H1 (cell line): ENCODE data around the gene FNDC3A. TPM values are rescaled to one million over a fixed set of nuclear protein-coding genes. Genes with fewer than 3 reads are reported as not detected.

Source experiments
- CTCF ChIA-PET: fragments of 300-600 bp; sonication (Branson Sonifier 250); formaldehyde crosslinking; loops from one replicate; lab custom pipeline; 2021; ENCODE audit not compliant: partially characterized antibody; lab: Charles Lee
- POLR2A ChIA-PET: fragments of 300-600 bp; sonication (Branson Sonifier 250); formaldehyde crosslinking; loops from one replicate; lab custom pipeline; 2021; ENCODE audit warnings: inconsistent platforms; ENCODE audit not compliant: partially characterized antibody; lab: Charles Lee
- DNase-seq, 2 experiments: peaks; one replicate each; pipeline versions ENCODE4 v3.0.0 to v3.0.0-alpha.2; 2010 to 2022; ENCODE audit warnings: low spot score in 2 of 2, low read depth in 1 of 2, mixed read lengths in 1 of 2
- FAIRE-seq: peaks from 2 replicates; lab custom pipeline; 2011; peaks lifted over from hg19 to GRCh38; lab: Jason Lieb, UNC
- H2AFZ ChIP-seq: 2 replicates; pipeline ENCODE4 v1.8.1; 2012; ENCODE audit warnings: low read length, inconsistent platforms
- H2AK5ac ChIP-seq: 2 replicates; pipeline ENCODE4 v1.6.1; 2013; ENCODE audit warnings: low read depth, low read length
- H2BK120ac ChIP-seq: replicated peaks from 2 replicates; pipeline ENCODE3; 2013; ENCODE audit warnings: low read depth, low read length, inconsistent platforms
- H2BK12ac ChIP-seq: 2 replicates; pipeline ENCODE4 v1.6.1; 2013; ENCODE audit warnings: low read depth, low read length
- H2BK15ac ChIP-seq: 2 replicates; pipeline ENCODE4 v1.6.1; 2013; ENCODE audit warnings: low read length
- H2BK20ac ChIP-seq: 2 replicates; pipeline ENCODE4 v1.6.1; 2013; ENCODE audit warnings: low read length
- H2BK5ac ChIP-seq: 2 replicates; pipeline ENCODE4 v1.6.1; 2013; ENCODE audit warnings: low read depth, low read length
- H3K14ac ChIP-seq: 2 replicates; pipeline ENCODE4 v1.6.1; 2013; ENCODE audit warnings: inconsistent platforms; ENCODE audit not compliant: insufficient read length
- H3K18ac ChIP-seq: 2 replicates; pipeline ENCODE4 v1.6.1; 2013; ENCODE audit warnings: low read length; ENCODE audit errors: extremely low read depth
- H3K23ac ChIP-seq: 2 replicates; pipeline ENCODE4 v1.6.1; 2013; ENCODE audit warnings: inconsistent platforms; ENCODE audit not compliant: insufficient read length
- H3K23me2 ChIP-seq: 2 replicates; pipeline ENCODE4 v1.6.1; 2013; ENCODE audit warnings: low read depth, low read length
- H3K27ac ChIP-seq: 2 replicates; pipeline ENCODE4 v1.6.1; 2011; ENCODE audit warnings: low read depth, low read length, inconsistent platforms
- H3K27me3 ChIP-seq, 4 experiments: replicated peaks in 1 of 4; 1 replicate in 1 of 4; 2 replicates in 3 of 4; pipeline versions ENCODE4 v1.6.1 to v1.8.1; 2011 to 2013; ENCODE audit warnings: low read length in 3 of 4, mild to moderate bottlenecking in 3 of 4, inconsistent platforms in 2 of 4, mixed read lengths in 2 of 4, moderate library complexity in 1 of 4; ENCODE audit not compliant: control insufficient read depth in 3 of 4, insufficient read depth in 3 of 4; ENCODE audit errors: extremely low read depth in 1 of 4
- H3K36me3 ChIP-seq, 4 experiments: 2 replicates each; pipeline versions ENCODE4 v1.6.1 to v1.8.1; 2011 to 2013; ENCODE audit warnings: mild to moderate bottlenecking in 4 of 4, low read length in 3 of 4, moderate library complexity in 2 of 4, control low read depth in 1 of 4, inconsistent platforms in 1 of 4; ENCODE audit not compliant: insufficient read depth in 4 of 4, control insufficient read depth in 2 of 4
- H3K4ac ChIP-seq: replicated peaks from 2 replicates; pipeline ENCODE3; 2013; ENCODE audit warnings: low read length, low read depth, mixed read lengths, inconsistent platforms; ENCODE audit not compliant: insufficient read length
- H3K4me1 ChIP-seq, 4 experiments: replicated peaks in 1 of 4; 1 replicate in 1 of 4; 2 replicates in 3 of 4; pipeline versions ENCODE4 v1.6.1 to v1.8.1; 2011 to 2013; ENCODE audit warnings: low read length in 3 of 4, inconsistent platforms in 2 of 4, mixed read lengths in 1 of 4; ENCODE audit not compliant: insufficient read depth in 4 of 4, control insufficient read depth in 3 of 4
- H3K4me2 ChIP-seq, 2 experiments: 2 replicates each; pipeline versions ENCODE4 v1.6.1 to v1.8.1; 2011 to 2013; ENCODE audit warnings: low read depth in 2 of 2, low read length in 2 of 2, control low read depth in 1 of 2, inconsistent platforms in 1 of 2, mild to moderate bottlenecking in 1 of 2; ENCODE audit not compliant: insufficient read depth in 1 of 2
- H3K4me3 ChIP-seq, 4 experiments: fragments of 200-600, 300-600 bp in 1 of 4; sonication (generic), shearing (Covaris generic), sonication (Bioruptor Twin) in 1 of 4; 2 replicates each; pipeline versions ENCODE4 v1.5.1 to v1.8.1; 2011 to 2016; ENCODE audit warnings: low read length in 4 of 4, low read depth in 3 of 4, control low read depth in 2 of 4, inconsistent platforms in 2 of 4, mild to moderate bottlenecking in 2 of 4, mixed read lengths in 1 of 4, moderate library complexity in 1 of 4; ENCODE audit not compliant: insufficient read depth in 2 of 4; ENCODE audit errors: extremely low read depth in 1 of 4
- H3K56ac ChIP-seq: replicated peaks from 2 replicates; pipeline ENCODE3; 2013; ENCODE audit warnings: low read depth, mild to moderate bottlenecking, mixed read lengths, low read length, inconsistent platforms; ENCODE audit not compliant: insufficient read length
- H3K79me1 ChIP-seq: 2 replicates; pipeline ENCODE4 v1.6.1; 2013; ENCODE audit warnings: low read depth, low read length, control low read depth
- H3K79me2 ChIP-seq, 2 experiments: 2 replicates each; pipeline versions ENCODE4 v1.6.1 to v1.8.1; 2012 to 2013; ENCODE audit warnings: low read length in 2 of 2, mild to moderate bottlenecking in 2 of 2, inconsistent platforms in 1 of 2; ENCODE audit not compliant: insufficient read depth in 2 of 2, control insufficient read depth in 1 of 2
- H3K9ac ChIP-seq, 4 experiments: replicated peaks in 1 of 4; 1 replicate in 1 of 4; 2 replicates in 3 of 4; pipeline versions ENCODE4 v1.6.1 to v1.8.1; 2011 to 2013; ENCODE audit warnings: low read depth in 3 of 4, low read length in 3 of 4, control low read depth in 2 of 4, mild to moderate bottlenecking in 2 of 4, moderate library complexity in 2 of 4, inconsistent platforms in 1 of 4; ENCODE audit errors: extremely low read depth in 1 of 4
- H3K9me3 ChIP-seq, 2 experiments: 2 replicates each; pipeline versions ENCODE4 v1.6.1 to v1.8.1; 2012 to 2013; ENCODE audit warnings: mild to moderate bottlenecking in 2 of 2, moderate library complexity in 2 of 2, control low read depth in 1 of 2, inconsistent platforms in 1 of 2, low read depth in 1 of 2, low read length in 1 of 2, mixed read lengths in 1 of 2; ENCODE audit not compliant: insufficient read depth in 2 of 2
- H4K20me1 ChIP-seq, 2 experiments: replicated peaks in 1 of 2; 2 replicates each; pipeline versions ENCODE3 to v1.8.1; 2011 to 2013; ENCODE audit warnings: inconsistent platforms in 2 of 2, low read length in 2 of 2, mild to moderate bottlenecking in 1 of 2; ENCODE audit not compliant: insufficient read depth in 2 of 2, control insufficient read depth in 1 of 2
- H4K5ac ChIP-seq: 2 replicates; pipeline ENCODE4 v1.6.1; 2013; ENCODE audit warnings: low read length, low read depth, mixed read lengths, inconsistent platforms; ENCODE audit not compliant: insufficient read length
- H4K8ac ChIP-seq: 2 replicates; pipeline ENCODE4 v1.8.0; 2013; ENCODE audit warnings: mild to moderate bottlenecking, moderate library complexity, low read length, inconsistent platforms; ENCODE audit not compliant: insufficient read depth; ENCODE audit errors: extremely low read depth
- H4K91ac ChIP-seq: replicated peaks from 2 replicates; pipeline ENCODE3; 2013; ENCODE audit warnings: low read length, mixed read lengths, inconsistent platforms; ENCODE audit not compliant: insufficient read length
- ASH2L ChIP-seq: fragments of 200-600, 300-600 bp; sonication (generic); IDR thresholded peaks from one replicate; pipeline ENCODE4 v1.7.1; 2017; ENCODE audit warnings: low read length
- BCL11A ChIP-seq, 2 experiments: IDR thresholded peaks; one replicate each; pipeline ENCODE4 v1.6.1; 2011; ENCODE audit warnings: low read depth in 2 of 2, low read length in 2 of 2, mild to moderate bottlenecking in 2 of 2
- CHD1 ChIP-seq: IDR thresholded peaks from 2 replicates; pipeline ENCODE4 v1.6.1; 2012; ENCODE audit warnings: low read depth, low read length, improper control_type of control experiment
- EGR1 ChIP-seq: IDR thresholded peaks from 2 replicates; pipeline ENCODE4 v1.6.1; 2011; ENCODE audit warnings: low read depth, low read length, borderline replicate concordance
- HDAC2 ChIP-seq, 2 experiments: fragments of 300-600 bp in 1 of 2; sonication (generic) in 1 of 2; IDR thresholded peaks; 2 replicates each; pipeline ENCODE4 v1.6.1; 2011 to 2012; ENCODE audit warnings: low read depth in 2 of 2, low read length in 2 of 2, mild to moderate bottlenecking in 2 of 2, moderate library complexity in 2 of 2, borderline replicate concordance in 1 of 2, inconsistent platforms in 1 of 2
- NRF1 ChIP-seq: IDR thresholded peaks from 2 replicates; pipeline ENCODE4 v1.6.1; 2011; ENCODE audit warnings: mild to moderate bottlenecking, low read depth, low read length, improper control_type of control experiment
- POLR2A ChIP-seq, 2 experiments: IDR thresholded peaks; 1 replicate in 1 of 2; 2 replicates in 1 of 2; pipeline ENCODE4 v1.6.1; 2011; ENCODE audit warnings: low read depth in 2 of 2, low read length in 2 of 2, mild to moderate bottlenecking in 2 of 2; ENCODE audit errors: control extremely low read depth in 1 of 2
- RXRA ChIP-seq: IDR thresholded peaks from 2 replicates; pipeline ENCODE4 v1.6.1; 2011; ENCODE audit warnings: low read depth, mild to moderate bottlenecking, low read length, moderate library complexity; ENCODE audit not compliant: insufficient read depth
- SAP30 ChIP-seq: fragments of 300-600 bp; sonication (generic); IDR thresholded peaks from 2 replicates; pipeline ENCODE4 v1.7.1; 2012; ENCODE audit warnings: low read length, moderate library complexity, mild to moderate bottlenecking, inconsistent platforms; ENCODE audit not compliant: insufficient read depth, insufficient replicate concordance
- SIX5 ChIP-seq: IDR thresholded peaks from 2 replicates; pipeline ENCODE4 v1.6.1; 2011; ENCODE audit warnings: mild to moderate bottlenecking, low read depth, low read length
- SP1 ChIP-seq: IDR thresholded peaks from 2 replicates; pipeline ENCODE4 v1.6.1; 2011; ENCODE audit warnings: low read depth, low read length
- SP4 ChIP-seq: IDR thresholded peaks from 2 replicates; pipeline ENCODE4 v1.6.1; 2012; ENCODE audit warnings: low read length, inconsistent platforms
- YY1 ChIP-seq: IDR thresholded peaks from 2 replicates; pipeline ENCODE4 v1.6.1; 2011; ENCODE audit warnings: low read depth, mild to moderate bottlenecking, low read length
- polyA plus RNA-seq, 7 experiments: library from polyadenylated mRNA; depleted of rRNA in 3 of 7; stranded (reverse) in 5 of 7; unstranded in 2 of 7; fragments of >200 nt in 5 of 7; fragments of 200-250 nt in 2 of 7; gene quantifications; 1 replicate in 5 of 7; 2 replicates in 1 of 7; 4 replicates in 1 of 7; pipeline versions ENCODE4 v1.2.1 to v1.2.3, GENCODE V29; 2011 to 2013; ENCODE audit warnings: missing spikeins in 2 of 7, mixed read lengths in 2 of 7
- total RNA-seq: library from RNA; stranded (reverse); fragmentation: NEBNext Ultra II Directional; extraction: Animal tissue kit (Norgen Biotek cat#: 25700); gene quantifications from 2 replicates; pipeline ENCODE4 v1.2.1, GENCODE V29; 2021
- TF ChIP-seq, protein P1 (sequence below): IDR thresholded peaks from 2 replicates; pipeline ENCODE4 v1.6.1; 2011; ENCODE audit warnings: low read depth, mild to moderate bottlenecking, low read length; ENCODE audit not compliant: insufficient read depth
- TF ChIP-seq, protein P2 (sequence below): IDR thresholded peaks from 2 replicates; pipeline ENCODE4 v1.6.1; 2012; ENCODE audit warnings: inconsistent platforms

FNDC3A gene
- total and polyA plus RNA-seq, 2 of the 8 experiments (the other 6 are each of a cell fraction or from before 2014, with no cell fraction given): 14.6 to 26.0 TPM

DNA sequence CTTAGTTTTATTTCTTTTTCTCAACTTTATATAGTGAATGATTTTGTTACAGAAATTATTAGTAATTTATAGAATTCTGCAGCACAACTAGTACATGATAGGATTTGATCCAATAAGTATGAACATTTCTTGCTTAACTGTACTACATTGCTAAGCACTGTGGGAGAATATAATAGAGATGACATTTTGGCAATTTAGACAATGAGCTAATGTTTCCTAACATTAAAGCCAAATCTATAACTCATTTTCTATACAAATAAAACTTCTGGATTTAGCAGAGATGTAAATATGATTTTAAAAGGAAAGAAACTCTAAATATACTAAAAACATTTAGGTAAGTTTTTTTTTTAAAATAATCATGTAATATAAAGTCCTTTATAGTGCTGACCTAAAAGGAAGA lies 87.3 kb downstream of the FNDC3A start:
- H2BK5ac ChIP-seq: no peak overlapping the region
- no peak overlapping the region for H3K18ac ChIP-seq
- no peak overlapping the region for H4K91ac ChIP-seq
- H2AK5ac ChIP-seq: no peak overlapping the region
- FAIRE-seq (no peak), DNase-seq (no peak)
- no peak overlapping the region for H3K23ac ChIP-seq
- H2BK120ac ChIP-seq: no peak overlapping the region
- H2BK15ac ChIP-seq: no peak overlapping the region
- H3K9ac ChIP-seq: no peak overlapping the region
- no peaks in the 10 kb centered on the region for H3K4me1 ChIP-seq
- POLR2A ChIA-PET: interaction anchor here (1.3 kb wide), 1 partner anchor 9 kb away, joined by 3 read pairs; no protein-coding TSS in a partner anchor
- no peak overlapping the region for H3K56ac ChIP-seq
- H3K27ac ChIP-seq: no peak overlapping the region
- H3K36me3 ChIP-seq: no peaks in the 10 kb centered on the region
- no peaks in the 10 kb centered on the region for H3K27me3 ChIP-seq
- no peaks in the 10 kb centered on the region for H3K79me1 ChIP-seq
- H3K4ac ChIP-seq: no peak overlapping the region
- H3K4me2 ChIP-seq: no peak overlapping the region
- H3K79me2 ChIP-seq: no peaks in the 10 kb centered on the region
- no peaks in the 10 kb centered on the region for H3K9me3 ChIP-seq
- no peak overlapping the region for H2BK20ac ChIP-seq
- no peaks in the 10 kb centered on the region for H4K20me1 ChIP-seq
- no peak overlapping the region for H3K14ac ChIP-seq
- H4K5ac ChIP-seq: no peak overlapping the region
- H3K23me2 ChIP-seq: no peaks in the 10 kb centered on the region
- H4K8ac ChIP-seq: no peak overlapping the region
- H2BK12ac ChIP-seq: no peak overlapping the region
- H3K4me3 ChIP-seq: no peak overlapping the region
- CTCF ChIA-PET: interaction anchor here (1.2 kb wide), 1 partner anchor 36 kb away, joined by 4 read pairs; no protein-coding TSS in a partner anchor
- H2AFZ ChIP-seq: no peak overlapping the region
- TF ChIP-seq SIX5: no peak
- TF ChIP-seq YY1: no peak
- no peak for TF ChIP-seq BCL11A (IDR thresholded peaks at IDR 0.05; ENCODE audit: low read depth in 2 of 2, low read length in 2 of 2)
- no peak for TF ChIP-seq SAP30
- no peak for TF ChIP-seq ASH2L
- no peak for TF ChIP-seq RXRA
- no peak for TF ChIP-seq POLR2A (IDR thresholded peaks at IDR 0.05; ENCODE audit: control extremely low read depth in 1 of 2, low read depth in 2 of 2, low read length in 2 of 2)
- TF ChIP-seq SP4: no peak
- TF ChIP-seq SP1: no peak
- TF ChIP-seq, protein P1, sequence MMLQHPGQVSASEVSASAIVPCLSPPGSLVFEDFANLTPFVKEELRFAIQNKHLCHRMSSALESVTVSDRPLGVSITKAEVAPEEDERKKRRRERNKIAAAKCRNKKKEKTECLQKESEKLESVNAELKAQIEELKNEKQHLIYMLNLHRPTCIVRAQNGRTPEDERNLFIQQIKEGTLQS: no peak
- no peak for TF ChIP-seq HDAC2 (IDR thresholded peaks at IDR 0.05; ENCODE audit: borderline replicate concordance in 1 of 2, low read depth in 2 of 2, low read length in 2 of 2)
- TF ChIP-seq CHD1: no peak
- TF ChIP-seq NRF1: no peak
- no peak for TF ChIP-seq EGR1
- TF ChIP-seq, protein P2, sequence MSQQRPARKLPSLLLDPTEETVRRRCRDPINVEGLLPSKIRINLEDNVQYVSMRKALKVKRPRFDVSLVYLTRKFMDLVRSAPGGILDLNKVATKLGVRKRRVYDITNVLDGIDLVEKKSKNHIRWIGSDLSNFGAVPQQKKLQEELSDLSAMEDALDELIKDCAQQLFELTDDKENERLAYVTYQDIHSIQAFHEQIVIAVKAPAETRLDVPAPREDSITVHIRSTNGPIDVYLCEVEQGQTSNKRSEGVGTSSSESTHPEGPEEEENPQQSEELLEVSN: no peak
